ENCODE measurements around the gene WDFY3.
"Not testable (repeated sequence)": the region's sequence is repeated elsewhere in the genome, so short reads cannot be mapped to it uniquely, and the experiment has no call there.

Gene WDFY3

DNA sequence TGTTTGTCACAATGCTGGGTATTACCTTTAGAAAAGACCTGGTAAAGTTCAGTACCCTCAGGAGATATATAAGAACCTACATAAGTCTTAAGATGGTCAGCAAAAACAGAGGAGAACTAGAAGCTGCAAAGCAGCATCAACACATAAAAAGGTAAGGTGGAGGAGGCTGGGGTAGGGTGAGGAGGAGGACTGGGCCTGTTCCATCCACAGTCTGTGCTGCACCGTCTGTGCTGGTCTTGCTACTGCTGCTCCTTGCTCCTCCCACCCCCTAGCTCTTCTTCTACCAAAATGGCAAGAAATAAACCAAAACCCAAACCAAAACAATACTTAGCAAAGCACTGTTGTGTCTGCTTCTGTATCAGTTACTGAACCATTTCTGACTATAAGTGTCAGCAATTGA, 281.4 kb downstream of the WDFY3 start:
- no peak overlapping the region for H3K4me3 ChIP-seq (ENCODE audit: low read depth, low read length)
- TF ChIP-seq, protein P1, sequence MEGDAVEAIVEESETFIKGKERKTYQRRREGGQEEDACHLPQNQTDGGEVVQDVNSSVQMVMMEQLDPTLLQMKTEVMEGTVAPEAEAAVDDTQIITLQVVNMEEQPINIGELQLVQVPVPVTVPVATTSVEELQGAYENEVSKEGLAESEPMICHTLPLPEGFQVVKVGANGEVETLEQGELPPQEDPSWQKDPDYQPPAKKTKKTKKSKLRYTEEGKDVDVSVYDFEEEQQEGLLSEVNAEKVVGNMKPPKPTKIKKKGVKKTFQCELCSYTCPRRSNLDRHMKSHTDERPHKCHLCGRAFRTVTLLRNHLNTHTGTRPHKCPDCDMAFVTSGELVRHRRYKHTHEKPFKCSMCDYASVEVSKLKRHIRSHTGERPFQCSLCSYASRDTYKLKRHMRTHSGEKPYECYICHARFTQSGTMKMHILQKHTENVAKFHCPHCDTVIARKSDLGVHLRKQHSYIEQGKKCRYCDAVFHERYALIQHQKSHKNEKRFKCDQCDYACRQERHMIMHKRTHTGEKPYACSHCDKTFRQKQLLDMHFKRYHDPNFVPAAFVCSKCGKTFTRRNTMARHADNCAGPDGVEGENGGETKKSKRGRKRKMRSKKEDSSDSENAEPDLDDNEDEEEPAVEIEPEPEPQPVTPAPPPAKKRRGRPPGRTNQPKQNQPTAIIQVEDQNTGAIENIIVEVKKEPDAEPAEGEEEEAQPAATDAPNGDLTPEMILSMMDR (conservative IDR thresholded peaks at IDR 0.05; ENCODE audit: low read depth, low read length), result no peak
- DNase-seq (ENCODE audit: low read depth), result no peak

DNA sequence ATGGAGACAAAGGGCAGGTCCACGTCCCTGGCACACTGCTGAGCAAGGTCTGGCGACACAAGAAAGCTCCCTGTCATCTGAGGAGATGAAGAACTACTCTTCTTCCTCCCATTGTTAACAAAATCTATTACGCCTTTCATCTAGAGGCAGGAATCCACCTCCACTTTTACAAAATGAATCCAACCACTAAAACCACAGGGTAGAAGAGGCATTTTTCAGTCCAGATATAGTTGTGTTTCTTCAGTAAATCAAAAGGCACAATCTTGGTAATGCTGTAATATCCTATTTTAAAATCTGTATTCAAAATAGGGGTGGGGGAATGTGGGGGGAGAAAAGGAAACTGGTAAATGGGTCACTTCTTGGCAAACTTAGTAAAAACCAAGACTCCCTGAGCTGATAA, 282.1 kb downstream of the WDFY3 start:
- TF ChIP-seq, protein P1 (conservative IDR thresholded peaks at IDR 0.05; ENCODE audit: low read depth, low read length), result no peak
- DNase-seq (ENCODE audit: low read depth), result no peak
- H3K4me3 ChIP-seq (ENCODE audit: low read depth, low read length), result no peak overlapping the region

DNA sequence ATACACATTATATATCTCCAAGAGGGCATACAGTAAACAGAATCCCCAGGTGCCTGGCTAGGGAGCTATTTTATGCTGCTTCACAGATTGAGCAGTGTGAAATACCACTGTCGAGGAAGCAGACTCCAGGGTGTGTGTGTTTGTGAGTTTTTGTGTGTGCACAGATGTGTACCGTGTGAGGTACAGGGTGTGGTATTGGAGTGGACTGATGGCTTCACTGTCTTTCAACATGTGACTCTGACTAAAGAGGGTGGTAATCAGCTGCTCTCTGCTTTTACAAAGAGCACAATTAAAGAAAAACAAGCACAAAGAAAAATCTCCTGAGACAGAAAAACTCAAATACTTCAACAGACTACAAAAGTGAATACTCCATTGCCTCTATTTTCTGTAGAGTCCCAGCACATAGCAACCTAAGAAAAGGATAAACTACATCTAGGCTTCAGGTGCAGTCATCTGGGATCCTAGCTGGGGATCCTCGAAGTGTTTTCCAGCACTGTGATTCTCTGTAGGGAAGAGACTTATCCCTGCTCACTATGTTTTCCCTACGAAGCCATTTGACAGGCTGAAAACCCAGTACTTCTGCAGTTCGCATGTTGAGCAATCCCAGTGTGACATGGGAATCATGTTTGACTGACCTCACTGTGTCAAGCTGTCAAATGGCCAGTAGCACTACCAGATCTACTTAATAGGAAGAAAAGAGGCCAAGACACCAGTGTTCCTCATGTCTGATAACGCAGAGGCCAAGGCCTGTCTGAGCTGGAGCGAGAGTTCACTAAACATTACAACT, 283.2 kb downstream of the WDFY3 start:
- TF ChIP-seq, protein P1 (conservative IDR thresholded peaks at IDR 0.05; ENCODE audit: low read depth, low read length), result no peak
- no peak for DNase-seq (ENCODE audit: low read depth)

DNA sequence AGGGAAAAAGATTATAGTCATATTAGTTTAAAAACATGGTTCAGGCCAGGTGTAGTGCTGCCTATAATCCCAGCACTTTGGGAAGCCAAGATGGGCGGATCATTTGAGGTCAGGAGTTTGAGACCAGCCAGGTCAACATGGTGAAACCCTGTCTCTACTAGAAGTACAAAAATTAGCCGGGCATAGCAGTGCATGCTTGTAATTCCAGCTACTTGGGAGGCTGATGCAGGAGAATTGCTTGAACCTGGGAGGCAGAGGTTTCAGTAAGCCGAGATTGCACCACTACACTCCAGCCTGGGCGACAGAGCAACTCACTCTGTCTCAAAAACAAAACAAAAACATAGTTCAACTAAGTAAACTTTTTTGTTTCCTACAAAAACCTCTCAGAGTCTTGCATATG, 283.8 kb downstream of the WDFY3 start:
- H3K4me3 ChIP-seq (ENCODE audit: low read depth, low read length); DNase-seq (ENCODE audit: low read depth): not testable (repeated sequence)

More for the DNA sequence above, 283.2 kb downstream of the WDFY3 start:
- no peak overlapping the region for H3K4me3 ChIP-seq (ENCODE audit: low read depth, low read length)

DNA sequence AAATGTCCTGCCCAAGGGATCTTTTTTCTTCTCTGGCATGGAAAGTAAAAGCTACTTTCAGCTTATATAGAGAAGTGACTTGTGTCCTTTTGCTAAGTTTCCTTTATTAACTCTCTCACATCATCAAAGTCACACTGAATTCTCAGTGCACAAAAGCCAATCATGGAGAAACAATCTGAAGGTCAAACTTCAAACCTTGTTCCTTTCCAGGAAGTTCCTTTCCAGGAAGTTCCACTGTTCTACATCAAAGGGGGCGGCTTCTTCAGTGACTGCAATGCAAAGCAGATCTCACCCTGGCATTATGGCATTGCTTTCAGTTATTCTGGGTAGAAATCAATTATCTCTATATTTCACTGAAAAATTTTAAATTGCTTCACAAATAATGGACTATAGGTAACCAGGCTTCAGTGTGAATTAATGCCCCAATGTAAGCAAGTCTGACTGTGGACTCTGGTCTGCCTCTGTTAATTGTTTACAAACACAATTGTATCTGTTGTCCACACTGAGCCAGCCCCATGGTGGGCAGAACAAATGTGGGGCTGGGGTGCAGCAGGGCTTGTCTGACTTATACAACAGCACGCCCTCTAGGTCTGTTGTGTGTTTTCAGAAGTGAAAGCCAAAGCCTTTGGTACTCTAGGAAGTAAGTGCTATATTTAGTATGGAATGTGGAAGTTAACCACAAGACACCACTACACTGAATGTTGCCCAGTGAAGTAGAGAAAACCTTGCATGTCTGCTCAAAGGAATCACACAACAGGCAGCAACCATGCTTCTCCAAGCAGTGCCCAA, 284.8 kb downstream of the WDFY3 start:
- TF ChIP-seq, protein P1 (conservative IDR thresholded peaks at IDR 0.05; ENCODE audit: low read depth, low read length), result peak; percentile 47
- peak; percentile 91 for DNase-seq (ENCODE audit: low read depth)
- H3K4me3 ChIP-seq (ENCODE audit: low read depth, low read length), result no peak overlapping the region

DNA sequence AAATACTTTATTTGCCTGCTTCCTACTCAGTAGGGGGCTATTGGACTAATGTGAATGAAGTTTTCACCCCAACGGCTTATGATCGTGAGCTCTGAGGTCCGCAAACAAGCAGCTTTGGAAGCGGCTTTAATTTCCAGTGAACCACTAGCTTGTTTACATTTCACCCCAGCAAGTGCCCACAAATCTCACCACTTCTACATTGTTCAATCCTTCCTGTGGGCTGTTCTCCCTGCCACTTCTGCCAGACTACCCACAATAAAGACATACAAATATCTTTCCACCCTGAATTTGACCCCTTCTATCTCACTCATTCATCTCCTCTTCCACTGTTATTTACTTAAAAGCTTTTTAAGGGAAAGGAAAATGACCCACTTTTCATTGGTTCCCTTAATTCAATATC, 285.5 kb downstream of the WDFY3 start:
- no peak overlapping the region for H3K4me3 ChIP-seq (ENCODE audit: low read depth, low read length)
- TF ChIP-seq, protein P1 (conservative IDR thresholded peaks at IDR 0.05; ENCODE audit: low read depth, low read length), result no peak
- no peak for DNase-seq (ENCODE audit: low read depth)

DNA sequence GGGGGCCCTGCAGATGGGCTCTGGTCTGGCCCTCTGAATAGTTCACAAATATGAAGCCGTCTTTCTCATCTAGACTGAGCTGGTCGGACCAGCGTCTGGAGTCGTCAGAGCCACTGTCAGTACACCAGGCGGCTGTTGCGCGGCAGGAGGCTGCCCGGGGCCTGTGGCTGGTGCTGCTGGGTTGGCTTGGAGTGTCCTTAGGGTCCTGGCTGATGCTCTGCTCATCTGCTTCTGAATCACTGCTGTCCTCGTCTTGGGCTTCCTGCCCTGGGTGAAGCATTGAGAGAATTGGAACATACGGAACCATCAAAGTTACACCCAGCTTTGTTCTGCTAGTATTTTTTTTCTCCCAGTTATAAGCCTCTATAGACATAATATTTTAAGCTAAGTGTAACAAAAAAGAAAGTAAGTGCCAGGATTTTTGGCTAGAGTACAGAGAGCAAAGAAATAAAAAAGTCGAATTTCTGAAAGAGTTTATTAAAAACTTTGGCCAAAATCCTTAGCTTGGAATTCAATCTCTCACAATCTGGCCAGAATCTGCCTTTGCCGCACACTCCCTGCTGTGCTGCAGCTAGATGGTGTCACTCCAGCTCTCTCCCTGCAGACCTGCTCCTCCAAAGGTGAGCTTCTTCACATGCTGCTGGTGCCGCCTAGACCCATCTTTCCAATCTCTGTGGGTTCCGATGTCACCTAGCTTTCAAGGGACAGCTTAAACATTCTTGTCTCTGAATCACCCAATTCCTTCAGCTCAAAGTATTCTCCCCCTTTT, 287.3 kb downstream of the WDFY3 start:
- TF ChIP-seq, protein P1 (conservative IDR thresholded peaks at IDR 0.05; ENCODE audit: low read depth, low read length), result no peak
- H3K4me3 ChIP-seq (ENCODE audit: low read depth, low read length), result no peak overlapping the region
- DNase-seq (ENCODE audit: low read depth), result no peak

All from choroid plexus epithelial cell (primary cell).